Neural progenitor cell (in vitro differentiated cells): Measurements from ENCODE around the gene PRIM2.
"Not testable (repeated sequence)": the region's sequence is repeated elsewhere in the genome, so short reads cannot be mapped to it uniquely, and the experiment has no call there.

Source experiments
- CTCF ChIP-seq: fragments of 200-600 bp; sonication (generic); IDR thresholded peaks from 2 replicates; pipeline ENCODE4 v1.5.1; 2017; ENCODE audit warnings: antibody characterized with exemption, mild to moderate bottlenecking
- EZH2 ChIP-seq: fragments of 200-600 bp; sonication (generic); IDR thresholded peaks from 2 replicates; pipeline ENCODE4 v1.6.1; 2017; ENCODE audit warnings: antibody characterized with exemption, mild to moderate bottlenecking, moderate library complexity
- EZH2phosphoT487 ChIP-seq: fragments of 200-600 bp; sonication (generic); IDR thresholded peaks from 2 replicates; pipeline ENCODE4 v1.6.1; 2017; ENCODE audit warnings: antibody characterized with exemption

- not testable (repeated sequence) for TF ChIP-seq CTCF, EZH2, EZH2phosphoT487
Observed at GRCh38 chr6:57471314-57471864, 154.0 kb downstream of the PRIM2 start.
